Measurements from ENCODE around the gene SKIC2.
"Not testable (repeated sequence)": the region's sequence is repeated elsewhere in the genome, so short reads cannot be mapped to it uniquely, and the experiment has no call there.

SKIC2 gene

DNA sequence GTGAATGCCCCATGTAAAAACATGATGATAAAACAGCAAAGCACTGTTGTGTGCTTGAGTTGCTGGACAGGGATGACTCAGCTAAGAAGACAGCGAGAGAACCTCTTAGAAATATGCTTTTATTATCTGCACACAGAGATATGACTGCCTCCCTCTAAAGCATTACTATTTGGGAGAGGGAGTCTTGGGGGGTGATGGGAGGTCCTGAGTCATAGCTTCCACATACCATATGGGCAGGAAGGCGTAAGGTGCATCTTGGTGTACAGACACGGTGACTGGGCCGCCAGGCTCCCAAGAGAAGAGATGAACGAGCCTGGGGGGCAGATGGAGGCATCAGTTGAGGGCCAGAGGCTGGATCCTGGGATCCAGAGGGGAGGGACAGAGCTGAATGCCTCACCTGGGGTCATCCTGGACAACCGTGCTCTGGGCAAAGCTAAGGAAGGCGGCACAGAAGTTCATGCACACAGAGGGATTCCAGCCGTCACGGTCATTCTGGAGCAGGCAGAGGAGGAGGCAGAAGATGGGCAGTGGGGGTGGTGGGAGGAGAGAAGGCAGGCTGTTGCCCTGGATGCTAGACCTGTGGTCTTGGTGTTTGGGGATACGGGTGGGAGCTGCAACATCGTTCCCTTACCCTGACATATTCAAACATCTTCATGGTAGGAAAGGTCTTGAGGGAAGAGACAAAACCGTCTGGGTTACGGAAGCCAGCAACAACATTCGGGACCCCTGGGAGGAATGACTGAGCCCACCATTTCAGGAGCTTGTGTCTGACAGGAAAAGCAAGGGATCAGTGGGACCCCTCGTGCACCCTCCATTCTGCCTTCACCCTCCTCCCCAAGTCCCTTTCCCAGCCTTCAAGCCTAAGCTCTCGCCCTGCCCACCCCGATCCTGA lies 11.0 kb downstream of the SKIC2 start:
- DNase-seq (ENCODE audit: low spot score) = no peak

DNA sequence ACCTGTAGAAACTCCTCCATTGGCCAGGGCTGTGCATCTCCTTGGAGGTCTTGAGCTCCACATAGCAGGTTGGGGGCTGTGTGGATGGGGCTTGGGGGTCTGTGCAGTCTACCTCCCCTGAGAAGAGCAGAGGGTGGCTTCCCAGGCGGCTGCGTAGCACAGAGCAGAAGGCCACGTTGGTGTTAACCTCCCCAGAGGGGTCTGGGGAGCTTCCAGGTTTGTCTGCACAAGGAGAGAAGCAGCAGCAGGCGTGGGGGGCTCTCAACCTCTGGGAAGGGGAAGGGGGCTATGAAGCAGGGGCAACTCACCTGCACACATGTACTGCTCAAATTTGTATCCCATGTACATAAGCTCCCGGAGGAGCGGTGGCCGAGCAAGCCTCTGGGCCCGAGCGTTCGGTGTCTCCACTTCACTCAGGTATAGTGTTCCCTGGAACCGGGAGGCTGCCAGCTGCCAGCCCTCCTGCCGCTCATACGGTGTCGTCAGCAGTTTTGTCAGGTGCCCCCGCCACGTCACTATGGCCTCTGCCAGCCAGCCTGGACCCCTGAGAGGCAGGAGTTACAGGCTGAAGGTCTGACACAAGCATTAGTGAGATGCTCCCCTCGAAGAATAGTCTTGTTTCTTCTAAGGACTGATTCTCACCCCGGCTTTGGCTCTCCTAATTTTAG lies 11.8 kb downstream of the SKIC2 start:
- DNase-seq (ENCODE audit: low spot score) = no peak

DNA sequence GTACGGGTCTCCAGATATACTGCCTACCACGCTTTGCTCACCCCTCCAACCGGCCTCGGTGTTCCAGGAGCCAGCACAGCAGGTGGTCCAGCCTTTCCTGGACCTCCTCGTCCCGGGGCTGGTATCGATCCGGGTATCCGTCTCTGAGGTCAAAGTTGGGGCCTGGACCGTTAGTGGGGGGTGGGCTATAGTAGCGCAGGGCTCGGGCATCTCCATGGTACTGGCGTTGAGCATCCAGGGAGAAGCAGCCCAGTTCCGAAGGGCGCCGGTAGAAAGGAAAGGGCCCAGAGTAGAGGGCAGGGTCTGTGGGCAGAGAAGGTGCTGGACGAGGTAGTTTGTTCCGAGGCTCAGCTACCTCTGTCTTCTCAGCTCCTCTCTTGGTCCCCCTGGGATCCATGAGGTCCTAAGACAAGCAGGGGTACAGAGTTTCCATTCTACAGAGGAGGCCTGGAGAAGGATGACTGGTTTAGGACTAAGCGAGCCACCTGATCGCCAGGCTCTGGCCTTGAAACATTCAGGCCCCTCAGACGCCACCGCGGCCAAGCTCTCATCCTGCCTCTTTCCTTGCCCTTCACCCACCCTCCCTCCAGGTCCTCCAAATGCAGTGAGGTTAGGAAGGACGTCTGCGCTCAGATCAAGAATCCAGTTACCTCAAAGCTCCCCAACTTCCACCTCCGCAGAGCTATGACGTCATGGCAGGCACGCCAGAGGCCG lies 12.5 kb downstream of the SKIC2 start:
- no peak for DNase-seq (ENCODE audit: low spot score)

DNA sequence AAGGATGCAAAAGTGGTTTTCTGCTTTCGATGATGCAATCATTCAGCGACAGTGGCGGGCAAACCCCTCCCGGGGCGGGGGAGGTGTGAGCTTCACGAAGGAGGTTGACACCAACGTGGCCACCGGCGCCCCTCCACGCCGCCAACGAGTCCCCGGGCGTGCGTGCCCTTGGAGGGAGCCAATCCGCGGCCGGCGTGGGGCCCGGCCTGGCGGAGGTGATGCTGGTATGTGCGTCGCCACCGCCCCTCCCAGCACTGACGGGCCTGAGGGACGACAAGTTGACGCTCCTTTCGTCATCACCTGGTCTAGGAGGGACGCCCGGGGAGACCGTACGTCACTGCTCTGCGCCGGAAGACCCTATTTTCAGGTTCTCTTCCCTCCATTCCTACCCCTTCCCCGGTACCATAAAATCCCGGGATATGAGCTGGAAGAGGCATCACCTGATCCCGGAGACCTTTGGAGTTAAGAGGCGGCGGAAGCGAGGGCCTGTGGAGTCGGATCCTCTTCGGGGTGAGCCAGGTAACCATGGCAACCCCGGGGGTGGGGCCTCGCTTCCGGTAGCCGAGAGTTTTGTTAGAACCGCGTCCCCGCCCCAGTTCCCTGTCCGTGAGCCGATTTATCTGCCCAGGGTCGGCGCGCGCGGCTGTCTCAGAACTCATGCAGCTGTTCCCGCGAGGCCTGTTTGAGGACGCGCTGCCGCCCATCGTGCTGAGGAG lies 13.2 kb downstream of the SKIC2 start, which contains the start of gene DXO:
DXO (minus strand) TSS at position 146 of the 716 bp plus-strand sequence. CDS start 463 bp downstream, outside the sequence.
- DNase-seq (ENCODE audit: low spot score) = peak; percentile 96

DNA sequence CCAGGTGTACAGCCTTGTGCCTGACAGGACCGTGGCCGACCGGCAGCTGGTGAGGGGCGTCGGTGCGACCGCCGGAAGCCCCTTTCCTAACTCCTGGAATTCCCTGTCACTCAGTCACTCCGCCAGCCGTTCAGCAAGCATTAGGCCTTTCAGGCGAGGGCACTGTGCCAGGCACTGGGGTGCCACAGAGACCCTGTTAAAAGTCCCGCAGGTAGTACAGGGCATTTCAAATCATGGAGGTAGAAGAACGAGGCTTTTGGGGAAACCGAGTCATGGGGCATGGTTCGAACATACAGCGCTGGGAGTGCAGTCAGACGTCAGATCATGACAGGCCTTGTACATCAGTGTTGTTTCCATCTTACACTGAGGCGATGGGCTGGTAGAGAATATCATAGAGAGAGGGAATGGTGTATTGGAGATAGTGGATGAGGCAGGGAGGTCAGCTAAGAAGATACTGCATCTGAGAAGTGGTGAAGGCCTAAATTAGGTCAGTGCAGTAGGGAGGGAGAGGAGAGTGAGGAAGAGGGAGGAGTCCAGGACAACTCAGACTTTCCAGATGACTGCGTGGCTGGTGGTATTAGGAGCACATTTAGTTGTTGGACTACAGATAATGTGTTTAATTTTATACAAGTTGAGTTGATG lies 13.9 kb downstream of the SKIC2 start:
- no peak for DNase-seq (ENCODE audit: low spot score)

DNA sequence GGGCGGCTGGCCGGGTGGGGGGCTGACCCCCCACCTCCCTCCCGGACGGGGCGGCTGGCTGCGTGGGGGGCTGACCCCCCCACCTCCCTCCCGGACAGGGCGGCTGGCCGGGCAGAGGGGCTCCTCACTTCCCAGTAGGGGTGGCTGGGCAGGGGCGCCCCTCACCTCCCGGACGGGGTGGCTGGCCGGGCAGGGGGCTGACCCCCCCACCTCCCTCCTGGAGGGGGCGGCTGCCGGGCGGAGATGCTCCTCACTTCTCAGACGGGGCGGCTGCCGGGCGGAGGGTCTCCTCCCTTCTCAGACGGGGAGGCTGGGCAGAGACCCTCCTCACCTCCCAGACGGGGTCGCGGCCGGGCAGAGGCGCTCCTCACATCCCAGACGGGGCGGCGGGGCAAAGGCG lies 17.1 kb downstream of the SKIC2 start:
- DNase-seq (ENCODE audit: low spot score) = not testable (repeated sequence)

DNA sequence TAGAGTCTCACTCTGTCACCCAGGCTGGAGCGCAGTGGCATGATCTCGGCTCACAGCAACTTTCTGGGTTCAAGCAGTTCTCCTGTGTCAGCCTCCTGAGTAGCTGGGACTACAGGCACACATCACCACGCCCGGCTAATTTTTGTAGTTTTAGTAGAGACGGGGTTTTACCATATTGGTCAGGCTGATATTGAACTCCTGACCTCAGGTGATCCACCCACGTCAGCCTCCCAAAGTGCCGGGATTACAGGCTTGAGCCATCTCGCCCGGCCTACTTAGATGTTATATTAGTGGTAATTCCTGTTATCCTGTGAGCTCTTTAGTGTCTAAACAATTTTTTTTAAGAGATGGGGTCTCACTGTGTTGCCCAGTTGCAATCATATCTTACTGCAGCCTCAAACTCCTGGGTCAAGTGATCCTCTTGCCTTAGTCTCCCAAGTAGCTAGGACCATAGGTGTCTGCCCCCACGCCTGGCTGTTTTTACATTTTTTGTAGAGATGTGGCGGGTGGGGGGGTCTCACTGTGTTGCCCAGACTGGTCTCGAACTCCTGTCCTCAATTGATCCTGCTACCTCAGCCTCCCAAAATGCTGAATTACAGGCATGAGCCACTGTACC lies 18.9 kb downstream of the SKIC2 start:
- no peak for DNase-seq (ENCODE audit: low spot score)

DNA sequence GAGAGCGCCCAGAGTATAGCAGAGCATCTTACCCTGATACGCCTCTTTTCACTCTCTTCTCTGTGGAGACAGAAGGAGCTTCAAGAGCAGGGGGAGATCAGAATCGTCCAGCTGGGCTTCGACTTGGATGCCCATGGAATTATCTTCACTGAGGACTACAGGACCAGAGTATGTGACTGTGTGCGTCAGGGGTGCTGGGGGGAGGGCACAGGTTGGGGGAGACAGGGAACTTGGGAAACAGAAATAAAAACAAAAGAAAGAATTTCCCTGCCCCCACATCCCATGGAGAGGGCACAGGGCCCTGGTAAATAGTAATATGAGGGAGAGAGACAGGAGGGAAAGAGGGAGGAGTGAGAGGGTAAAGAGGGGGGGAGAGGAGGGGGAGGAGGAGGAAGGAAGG lies 19.9 kb downstream of the SKIC2 start:
- DNase-seq (ENCODE audit: low spot score) = no peak

DNA sequence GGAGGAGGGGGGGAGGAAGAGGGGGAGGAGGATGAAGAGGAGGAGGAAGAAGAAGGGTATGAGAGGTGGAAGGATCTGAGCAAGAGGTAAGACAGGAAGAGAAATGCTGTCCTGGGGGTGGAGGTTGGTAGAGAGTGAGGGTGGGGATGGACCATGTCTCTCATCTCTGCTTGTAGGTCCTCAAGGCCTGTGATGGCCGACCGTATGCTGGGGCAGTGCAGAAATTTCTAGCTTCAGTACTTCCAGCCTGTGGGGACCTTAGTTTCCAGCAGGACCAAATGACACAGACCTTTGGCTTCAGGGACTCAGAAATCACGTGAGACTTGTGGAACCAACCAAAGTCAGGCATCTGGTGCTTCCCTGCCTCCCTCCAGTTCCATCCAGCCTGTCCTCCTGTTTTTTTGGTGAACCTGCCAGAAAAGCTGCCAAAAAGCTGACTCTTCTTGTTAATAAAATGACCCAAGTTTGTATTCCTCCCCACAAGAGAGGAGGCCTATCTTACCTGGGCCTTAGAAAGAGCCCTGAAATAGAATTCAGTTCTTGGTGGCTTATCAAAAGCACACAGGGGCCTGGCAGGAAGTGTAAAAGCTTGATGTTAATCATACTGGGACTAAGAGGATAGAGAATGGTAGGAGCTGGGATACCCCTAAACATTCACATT lies 20.4 kb downstream of the SKIC2 start:
- DNase-seq (ENCODE audit: low spot score) = no peak

DNA sequence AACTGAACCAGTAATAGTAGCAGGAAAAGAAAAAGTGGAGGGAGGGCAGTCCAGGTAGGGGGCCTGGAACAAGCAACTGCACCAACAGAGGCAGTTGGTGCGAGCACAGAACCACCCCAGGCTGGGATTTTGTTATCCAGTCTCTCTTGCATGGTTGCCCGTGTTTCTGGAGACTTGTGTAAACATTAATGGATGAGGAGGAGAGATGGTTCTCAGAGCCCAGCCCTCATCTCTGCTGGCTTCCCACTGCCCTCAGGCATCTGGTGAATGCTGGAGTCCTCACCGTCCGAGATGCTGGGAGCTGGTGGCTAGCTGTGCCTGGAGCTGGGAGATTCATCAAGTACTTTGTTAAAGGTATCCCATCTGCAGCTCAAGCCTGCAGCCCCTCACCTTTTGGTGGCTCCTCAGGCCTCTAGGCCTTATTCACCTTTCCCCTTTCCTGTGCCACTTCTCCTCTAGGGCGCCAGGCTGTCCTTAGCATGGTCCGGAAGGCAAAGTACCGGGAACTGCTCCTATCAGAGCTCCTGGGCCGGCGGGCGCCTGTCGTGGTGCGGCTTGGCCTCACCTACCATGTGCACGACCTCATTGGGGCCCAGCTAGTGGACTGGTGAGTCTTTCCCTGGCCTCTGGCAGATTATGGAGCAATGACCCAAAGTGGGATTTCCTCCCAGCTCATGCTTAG lies 21.4 kb downstream of the SKIC2 start:
- DNase-seq (ENCODE audit: low spot score) = not testable (repeated sequence)

DNA sequence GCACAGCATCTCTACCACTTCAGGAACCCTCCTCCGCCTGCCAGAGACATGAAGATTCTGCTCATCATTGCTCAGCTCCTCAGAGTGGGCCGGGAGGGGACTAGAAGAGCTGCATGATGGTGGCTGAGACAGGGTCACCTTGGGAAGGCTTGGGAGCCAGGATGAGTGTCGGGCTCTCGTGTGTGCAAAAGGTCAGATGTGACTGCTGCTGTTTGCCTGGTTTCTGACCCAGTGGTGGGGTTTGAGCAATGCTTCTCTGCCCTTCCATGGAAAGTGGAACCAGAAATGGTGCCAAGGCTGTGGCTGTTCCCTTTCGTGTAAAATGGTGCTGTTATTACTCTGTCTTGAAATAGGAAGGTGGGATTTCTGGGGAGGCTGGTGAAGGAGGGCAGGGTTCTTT lies 22.0 kb downstream of the SKIC2 start:
- DNase-seq (ENCODE audit: low spot score) = not testable (repeated sequence)

DNA sequence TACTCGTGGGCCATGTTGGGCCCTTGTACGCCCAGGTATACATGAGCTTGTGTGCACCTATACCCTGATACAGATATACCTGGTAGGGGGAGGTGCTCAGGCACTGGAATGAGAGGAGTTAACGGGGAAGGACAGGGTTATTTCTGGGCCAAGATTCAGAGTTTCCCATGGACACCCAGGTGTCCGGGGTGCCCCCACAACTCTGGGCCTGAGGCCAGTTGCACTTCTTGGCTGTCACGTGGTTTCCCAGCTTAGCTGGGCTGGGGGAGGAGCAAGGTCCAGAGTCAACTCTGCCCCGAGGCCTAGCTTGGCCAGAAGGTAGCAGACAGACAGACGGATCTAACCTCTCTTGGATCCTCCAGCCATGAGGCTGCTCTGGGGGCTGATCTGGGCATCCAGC lies 22.8 kb downstream of the SKIC2 start, which contains the start of gene C4A:
C4A (plus strand) TSS at position 314 of the 400 bp plus-strand sequence; CDS start at position 365, 51 bp downstream.
- DNase-seq (ENCODE audit: low spot score) = not testable (repeated sequence)

DNA sequence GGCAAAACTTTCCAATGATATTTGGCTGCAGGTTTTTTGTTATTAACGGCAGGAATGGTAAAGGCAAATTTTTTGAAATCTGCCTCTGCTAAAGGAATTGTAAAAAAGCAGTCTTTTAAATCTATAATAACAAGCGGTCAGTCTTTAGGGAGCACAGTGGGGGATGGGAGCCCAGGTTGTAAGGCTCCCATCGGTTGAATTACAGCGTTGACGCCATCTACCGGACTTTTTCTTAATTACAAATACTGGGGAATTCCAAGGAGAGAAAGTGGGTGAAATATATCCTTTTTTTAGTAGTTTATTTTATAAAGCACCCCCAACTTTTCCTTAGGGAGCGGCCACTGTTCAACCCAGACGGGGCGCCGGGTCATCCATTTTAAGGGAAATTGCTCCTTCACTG lies 30.4 kb downstream of the SKIC2 start:
- not testable (repeated sequence) for DNase-seq (ENCODE audit: low spot score)

DNA sequence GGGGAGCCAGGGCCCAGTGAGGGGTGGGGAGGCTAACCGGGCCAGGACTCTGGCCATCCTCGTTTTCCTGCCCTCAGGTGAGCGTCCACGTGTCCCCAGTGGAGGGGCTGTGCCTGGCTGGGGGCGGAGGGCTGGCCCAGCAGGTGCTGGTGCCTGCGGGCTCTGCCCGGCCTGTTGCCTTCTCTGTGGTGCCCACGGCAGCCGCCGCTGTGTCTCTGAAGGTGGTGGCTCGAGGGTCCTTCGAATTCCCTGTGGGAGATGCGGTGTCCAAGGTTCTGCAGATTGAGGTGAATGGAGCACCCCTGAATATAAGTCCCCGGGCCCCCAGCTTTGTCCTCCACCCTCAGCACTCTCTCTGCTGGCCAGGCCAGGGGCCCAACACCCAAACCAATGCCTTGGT lies 35.4 kb downstream of the SKIC2 start:
- DNase-seq (ENCODE audit: low spot score) = not testable (repeated sequence)

DNA sequence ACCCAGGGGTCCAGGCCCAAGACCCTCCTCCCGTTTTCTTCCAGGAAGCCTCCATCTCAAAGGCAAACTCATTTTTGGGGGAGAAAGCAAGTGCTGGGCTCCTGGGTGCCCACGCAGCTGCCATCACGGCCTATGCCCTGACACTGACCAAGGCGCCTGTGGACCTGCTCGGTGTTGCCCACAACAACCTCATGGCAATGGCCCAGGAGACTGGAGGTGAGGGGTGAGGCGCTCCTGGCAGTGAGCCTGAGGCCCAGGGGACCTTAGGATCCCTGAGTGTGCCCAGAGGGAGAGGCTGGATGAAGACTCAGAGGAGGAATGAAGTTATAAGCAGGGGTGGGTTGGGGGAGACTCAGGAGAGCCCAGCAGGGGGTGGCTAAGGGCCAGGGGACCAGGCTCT lies 37.4 kb downstream of the SKIC2 start:
- not testable (repeated sequence) for DNase-seq (ENCODE audit: low spot score)

DNA sequence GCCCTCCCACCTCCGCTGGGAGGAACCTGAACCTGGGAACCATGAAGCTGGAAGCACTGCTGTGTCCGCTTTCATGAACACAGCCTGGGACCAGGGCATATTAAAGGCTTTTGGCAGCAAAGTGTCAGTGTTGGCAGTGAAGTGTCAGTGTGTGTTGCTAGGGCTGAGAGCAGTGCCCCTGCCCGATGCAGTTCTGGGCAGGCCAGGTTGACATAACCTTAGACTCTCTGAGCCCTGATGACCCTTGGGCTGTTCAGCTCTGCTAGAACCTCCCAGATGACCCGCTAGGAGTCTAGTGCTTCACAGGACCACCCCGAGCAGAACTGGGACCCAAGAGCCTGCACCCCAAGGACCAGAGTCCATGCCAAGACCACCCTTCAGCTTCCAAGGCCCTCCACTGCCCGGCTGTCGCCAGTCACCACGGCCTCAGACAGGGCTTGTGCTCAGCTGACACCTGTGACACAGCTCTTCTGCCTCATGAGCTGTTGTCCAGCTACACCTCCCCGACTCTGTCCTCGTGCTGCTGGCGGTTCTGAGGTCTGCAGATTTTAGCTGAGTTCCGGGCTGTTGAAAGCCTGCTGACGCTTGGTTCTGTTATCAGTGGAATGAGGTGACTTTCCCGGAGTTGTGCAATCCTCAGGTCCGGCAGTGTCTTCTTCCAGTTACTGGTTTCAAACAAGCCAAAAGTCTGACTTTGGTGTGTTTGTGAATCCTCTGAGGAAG lies 43.7 kb downstream of the SKIC2 start:
- not testable (repeated sequence) for DNase-seq (ENCODE audit: low spot score)

DNA sequence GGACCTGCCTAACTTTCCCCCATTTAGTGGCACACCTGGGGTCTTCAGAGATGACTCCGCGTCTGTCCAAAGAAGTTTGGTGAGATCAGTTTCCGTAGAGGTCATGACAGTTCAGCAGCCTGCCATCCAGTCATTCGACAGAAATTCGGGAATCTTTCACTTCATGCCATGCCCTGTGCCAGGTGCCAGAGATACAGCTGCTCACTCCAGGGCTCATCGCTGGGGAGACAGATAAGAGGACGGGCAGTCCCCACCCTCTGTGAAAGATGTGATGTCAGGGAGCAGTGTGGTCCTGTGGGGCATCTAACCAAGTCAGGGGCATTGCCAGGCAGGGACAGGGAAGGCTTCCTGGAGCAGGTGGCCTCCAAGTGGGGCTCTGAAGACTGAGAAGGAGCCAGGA lies 44.3 kb downstream of the SKIC2 start:
- not testable (repeated sequence) for DNase-seq (ENCODE audit: low spot score)

DNA sequence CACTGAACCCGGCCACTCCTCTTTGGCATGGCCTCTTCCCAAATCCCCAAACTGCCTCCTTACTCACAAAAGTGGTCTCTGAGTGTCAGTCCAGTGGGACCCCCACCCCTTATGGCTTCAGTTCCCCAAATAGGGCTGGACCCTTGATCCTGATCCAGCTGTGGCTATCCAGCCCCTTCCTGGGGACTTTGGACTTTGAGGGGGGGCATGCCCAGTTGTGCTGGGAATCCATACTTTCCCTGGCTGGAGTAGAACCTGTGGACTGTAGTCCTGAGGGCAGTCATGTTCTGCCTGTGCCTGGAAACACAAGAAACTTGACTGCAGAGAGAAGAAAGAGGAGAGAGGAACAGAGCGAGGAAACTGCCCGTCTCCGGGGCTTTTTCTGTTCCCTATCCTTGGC lies 45.4 kb downstream of the SKIC2 start:
- not testable (repeated sequence) for DNase-seq (ENCODE audit: low spot score)
